ENCODE measurements around the gene RNU6-9. TPM values are rescaled to one million over a fixed set of nuclear protein-coding genes. Genes with fewer than 3 reads are reported as not detected.
"Not testable (repeated sequence)": the region's sequence is repeated elsewhere in the genome, so short reads cannot be mapped to it uniquely, and the experiment has no call there.

Gene RNU6-9
- total and polyA plus RNA-seq, 8 donors: not detected

GRCh38 chr19:853014-853585 lies 40.2 kb upstream of the RNU6-9 start:
- intact Hi-C loops (cut with DNase I): no loop called here
- 24 to 27% methylated on average over 48 to 67 of the region's 67 CpGs for WGBS, 2 donors
- peaks cover 0 to 5% (median 0%) of the 10 kb centered on the region in 3 donors for H3K4me1 ChIP-seq
- H3K9me3 ChIP-seq: no peaks in the 10 kb centered on the region
- no peak for FAIRE-seq
- no peak overlapping the region for H3K27ac ChIP-seq
- no peak for TF ChIP-seq CTCF (IDR thresholded peaks at IDR 0.05)
- peak in 1 of 6 donors; percentile 70 for DNase-seq
- no peaks in the 10 kb centered on the region for H3K36me3 ChIP-seq
- H3K27me3 ChIP-seq: peaks cover 0 to 7% (median 0%) of the 10 kb centered on the region in 4 donors
- no peak for ATAC-seq
- H3K4me3 ChIP-seq: no peak overlapping the region

GRCh38 chr19:853614-854220 lies 39.6 kb upstream of the RNU6-9 start:
- H3K36me3 ChIP-seq; ATAC-seq; H3K4me3 ChIP-seq; H3K27me3 ChIP-seq; H3K27ac ChIP-seq; H3K9me3 ChIP-seq; intact Hi-C loops (cut with DNase I); H3K4me1 ChIP-seq; FAIRE-seq: not testable (repeated sequence)
- DNase-seq: peak in 1 of 6 donors; percentile 35
- 59 to 73% methylated on average over 10 to 12 of the region's 17 CpGs for WGBS, 2 donors

- peak; percentile 97 for FAIRE-seq
- Histone ChIP-seq H3K4me3 (no peak overlapping the region), H3K27ac (no peak overlapping the region), H3K4me1 (peaks cover 0 to 5% (median 0%) of the 10 kb centered on the region in 3 donors), H3K27me3 (peaks cover 0 to 7% (median 0%) of the 10 kb centered on the region in 4 donors), H3K36me3 (no peaks in the 10 kb centered on the region), H3K9me3 (no peaks in the 10 kb centered on the region)
- intact Hi-C loops (cut with DNase I): no loop called here
- DNase-seq: no peak
- WGBS, 2 donors: 61 to 64% methylated on average over 6 of the region's 6 CpGs
- no peak for TF ChIP-seq CTCF (IDR thresholded peaks at IDR 0.05)
- no peak for ATAC-seq
These were observed 38.7 kb upstream of the RNU6-9 start for GRCh38 chr19:854549-854948.

GRCh38 chr19:855142-855541 lies 38.1 kb upstream of the RNU6-9 start:
- intact Hi-C loops (cut with DNase I): no loop called here

GRCh38 chr19:855566-856120 lies 37.6 kb upstream of the RNU6-9 start:
- Histone ChIP-seq H3K4me1 (peaks cover 0 to 4% (median 0%) of the 10 kb centered on the region in 3 donors), H3K9me3 (no peaks in the 10 kb centered on the region), H3K27ac (no peak overlapping the region), H3K4me3 (no peak overlapping the region), H3K36me3 (no peaks in the 10 kb centered on the region), H3K27me3 (peaks cover 0 to 7% (median 0%) of the 10 kb centered on the region in 4 donors)
- TF ChIP-seq CTCF (IDR thresholded peaks at IDR 0.05): no peak
- DNase-seq: peak in 1 of 6 donors; percentile 77
- no peak for ATAC-seq
- intact Hi-C loops (cut with DNase I): no loop called here
- WGBS, 2 donors: 56 to 66% methylated on average over 37 to 40 of the region's 40 CpGs
- FAIRE-seq: no peak

More at GRCh38 chr19:855142-855541, 38.1 kb upstream of the RNU6-9 start:
- Histone ChIP-seq H3K4me3 (no peak overlapping the region), H3K27ac (no peak overlapping the region), H3K27me3 (peaks cover 0 to 7% (median 0%) of the 10 kb centered on the region in 4 donors), H3K4me1 (peaks cover 0 to 5% (median 0%) of the 10 kb centered on the region in 3 donors), H3K36me3 (no peaks in the 10 kb centered on the region), H3K9me3 (no peaks in the 10 kb centered on the region)
- ATAC-seq (no peak), DNase-seq (no peak), FAIRE-seq (no peak)
- 68 to 73% methylated on average over 12 of the region's 12 CpGs for WGBS, 2 donors
- TF ChIP-seq CTCF (IDR thresholded peaks at IDR 0.05): no peak

All from pancreas (tissue), 10 donors.